T47D (cell line): ENCODE results near the gene STC2.

Experiments used
- DNase-seq, 2 experiments: peaks; one replicate each; pipeline versions ENCODE4 v3.0.0 to v3.0.0-alpha.2; 2011 to 2012; ENCODE audit warnings: low read depth in 1 of 2, low spot score in 1 of 2
- JUND ChIP-seq: IDR thresholded peaks from 2 replicates; pipeline ENCODE4 v1.6.1; 2012; ENCODE audit warnings: low read depth
- in situ Hi-C: cut with HindIII; loops from 2 replicates; pipeline ENCODE4 v1.10.0; 2016; ENCODE audit warnings: low sequenced_read_pairs, low pct_unique_long_range_greater_than_20kb

STC2 gene

DNA sequence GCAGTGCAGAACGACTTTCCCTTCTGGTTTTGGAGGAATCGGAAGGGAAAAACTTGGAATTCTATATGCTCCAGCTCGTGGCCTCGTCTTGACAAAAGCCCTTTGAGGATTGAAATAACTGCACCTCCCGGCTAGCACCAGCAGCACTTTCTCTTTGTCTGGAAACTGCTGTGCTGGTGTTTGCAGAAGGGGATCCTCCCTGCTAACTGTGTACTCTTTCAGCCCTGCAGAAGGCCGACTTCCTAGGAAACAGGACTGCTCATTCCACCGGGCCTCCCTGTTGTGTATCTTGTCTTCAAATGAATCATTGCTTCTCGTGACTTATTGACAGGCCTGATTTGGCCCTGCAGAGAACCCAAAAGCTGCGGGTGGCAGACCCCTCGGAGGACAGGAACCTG, 23.6 kb downstream of the STC2 start:
- no peak for DNase-seq
- in situ Hi-C loops, result no loop called here
- TF ChIP-seq JUND, result no peak

DNA sequence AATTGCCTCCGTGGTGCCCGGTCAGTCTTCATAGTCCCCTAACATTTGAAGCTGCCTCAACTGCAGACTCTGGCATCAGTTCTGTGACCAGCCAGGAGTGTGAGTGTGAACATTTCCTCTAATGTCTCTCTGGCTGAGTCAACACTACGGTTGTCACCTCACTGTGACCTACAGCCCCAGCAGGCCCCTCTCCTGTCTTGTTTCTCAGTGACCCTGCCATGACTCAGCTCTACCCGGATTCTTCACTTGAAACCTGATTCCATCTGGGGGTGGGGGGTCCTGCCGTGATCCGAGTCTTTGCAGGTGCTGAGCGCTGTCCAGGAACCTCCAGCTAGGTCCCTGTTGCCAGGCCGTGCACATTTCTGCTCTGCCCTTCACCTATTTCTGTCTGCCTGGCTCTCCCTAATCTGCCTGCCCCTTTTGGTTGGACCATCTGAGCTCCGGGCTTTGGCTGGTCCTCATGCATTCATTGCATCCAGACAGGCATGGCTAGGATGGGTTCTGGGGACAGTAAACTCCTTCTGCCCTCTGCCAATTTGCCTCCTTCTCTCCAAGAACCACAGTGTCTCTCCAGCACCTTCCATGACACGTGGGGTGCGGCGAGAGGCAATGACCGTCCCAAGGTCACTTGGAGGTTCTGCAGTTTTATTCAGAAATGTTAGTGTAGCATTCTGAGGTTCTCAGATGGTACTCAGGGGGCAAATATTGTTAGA, 24.2 kb downstream of the STC2 start:
- TF ChIP-seq JUND, result no peak
- in situ Hi-C loops, result no loop called here

DNA sequence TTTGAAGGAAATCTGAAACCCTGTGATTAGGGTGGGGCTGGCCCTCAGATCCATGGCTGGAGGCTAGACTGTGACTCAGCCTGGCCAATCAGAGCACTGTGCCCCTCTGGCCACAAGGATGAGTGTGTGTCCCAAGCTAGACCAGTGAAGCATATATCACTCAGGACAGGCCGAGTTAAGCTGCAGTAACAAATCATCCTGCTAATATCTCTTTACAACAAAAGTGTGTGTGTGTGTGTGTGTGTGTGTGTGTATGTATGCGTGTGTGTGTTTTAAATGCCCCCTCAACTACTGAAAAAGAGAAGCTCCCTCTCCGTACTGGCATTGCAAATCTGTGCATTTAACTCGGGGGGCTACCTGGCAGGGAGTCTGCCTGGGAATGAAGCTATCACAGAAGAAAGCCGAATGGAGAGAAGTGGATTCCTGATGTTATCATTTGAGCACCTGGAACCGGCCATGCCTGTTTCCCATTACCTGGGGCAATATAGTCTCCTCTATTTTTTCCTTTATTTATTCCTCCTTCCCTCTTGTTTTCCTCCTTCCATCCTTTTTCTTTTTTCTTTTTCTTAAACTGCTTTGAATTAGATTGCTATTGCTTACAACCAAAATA, 25.6 kb downstream of the STC2 start:
- peak in 1 of 2 experiments; percentile 82 for DNase-seq
- in situ Hi-C loops, result no loop called here

More for the DNA sequence above, 24.2 kb downstream of the STC2 start:
- DNase-seq, result peak in 1 of 2 experiments; percentile 39

DNA sequence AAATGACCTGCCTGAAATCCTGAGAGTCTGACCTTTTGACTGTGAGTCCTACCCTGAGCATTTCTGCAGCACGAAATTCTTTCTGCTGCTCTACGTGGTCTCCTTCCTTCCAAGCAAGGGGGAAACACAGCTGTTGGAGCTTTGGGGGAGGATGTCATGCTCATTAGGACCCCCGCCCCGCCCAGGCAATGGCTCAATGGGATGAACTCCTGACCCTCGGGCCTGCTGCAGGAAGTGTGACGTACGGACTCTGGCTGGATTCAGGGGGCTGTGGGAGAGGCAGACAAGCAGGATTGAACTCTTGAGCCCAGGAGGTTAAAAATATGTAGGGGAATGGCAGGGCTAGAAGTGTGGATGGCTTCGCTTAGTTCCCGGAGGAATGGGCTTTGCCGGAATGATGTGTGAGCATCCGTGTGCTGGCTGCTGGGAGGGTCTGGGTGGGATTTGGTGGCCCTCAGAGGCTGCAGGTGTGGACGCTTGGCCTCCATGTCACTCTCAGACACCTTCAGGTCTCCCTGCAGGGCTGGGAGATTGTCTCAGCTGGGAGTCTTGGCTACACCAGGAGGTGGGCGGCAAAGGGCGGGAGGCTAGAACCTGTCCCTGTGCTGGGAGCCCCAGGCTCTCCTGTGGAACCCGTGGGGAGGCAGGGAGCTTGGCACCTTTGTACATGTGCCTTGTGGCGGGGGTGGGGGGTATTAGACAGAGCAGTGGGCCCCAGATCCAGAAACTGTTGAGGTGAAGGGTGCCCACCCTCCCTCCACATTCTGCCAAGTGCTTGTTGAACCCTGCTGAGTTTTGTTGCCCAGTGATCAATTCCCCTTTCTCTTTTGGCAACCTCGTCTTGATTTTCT, 26.3 kb downstream of the STC2 start:
- DNase-seq, result no peak
- TF ChIP-seq JUND, result no peak
- in situ Hi-C loops, result no loop called here

More for the DNA sequence above, 25.6 kb downstream of the STC2 start:
- no peak for TF ChIP-seq JUND

DNA sequence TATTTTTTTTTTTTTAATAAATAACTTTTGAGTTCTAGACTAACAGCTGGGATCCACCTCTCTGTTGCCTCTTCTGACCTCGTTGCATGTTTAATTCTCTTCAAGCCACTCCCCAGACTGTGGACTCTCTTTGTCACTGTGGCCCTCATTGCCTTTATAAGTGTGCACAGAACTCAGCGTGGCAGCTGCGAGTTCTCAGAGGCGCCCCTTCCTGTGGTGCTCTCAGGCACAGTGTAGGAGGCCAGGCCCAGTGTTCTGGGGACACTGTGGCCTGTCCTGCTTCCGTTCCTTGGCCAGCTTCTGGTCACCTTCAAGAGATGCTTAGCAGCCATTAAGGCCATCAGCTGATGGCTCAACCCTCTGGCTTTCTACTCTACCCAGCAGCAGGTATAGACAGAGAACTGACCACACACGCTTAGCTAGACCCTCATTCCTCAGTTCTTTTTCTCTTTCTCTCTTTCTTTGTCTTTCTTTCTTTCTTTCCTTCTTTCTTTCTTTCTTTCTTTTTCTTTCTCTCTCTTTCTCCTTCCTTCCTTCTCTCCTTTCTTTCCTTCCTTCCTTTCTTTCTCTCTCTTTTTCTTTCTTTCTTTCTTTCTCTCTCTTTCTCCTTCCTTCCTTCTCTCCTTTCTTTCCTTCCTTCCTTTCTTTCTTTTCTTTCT, 27.7 kb downstream of the STC2 start:
- in situ Hi-C loops, result no loop called here
- DNase-seq, result no peak
- TF ChIP-seq JUND, result no peak

DNA sequence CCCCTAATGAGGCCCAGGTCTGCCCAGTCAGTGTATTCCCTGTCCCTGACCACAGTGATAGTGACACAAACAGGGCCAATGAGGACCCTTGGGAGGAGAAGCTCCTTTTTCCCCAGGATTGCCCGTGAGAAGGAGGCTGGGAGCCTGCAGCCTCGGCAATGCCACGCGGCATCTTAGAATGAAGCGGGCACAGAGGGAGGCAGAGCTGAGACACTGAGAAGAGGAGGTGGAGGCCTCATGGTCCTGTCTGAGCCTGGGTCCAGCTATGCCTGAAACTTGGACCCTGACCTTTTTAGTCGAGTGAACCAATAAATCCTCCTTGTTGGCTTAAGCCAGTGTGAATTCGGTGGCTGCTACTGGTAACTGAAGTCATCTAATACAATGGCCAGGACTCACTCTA, 28.4 kb downstream of the STC2 start:
- in situ Hi-C loops, result no loop called here
- DNase-seq, result no peak
- TF ChIP-seq JUND, result no peak

DNA sequence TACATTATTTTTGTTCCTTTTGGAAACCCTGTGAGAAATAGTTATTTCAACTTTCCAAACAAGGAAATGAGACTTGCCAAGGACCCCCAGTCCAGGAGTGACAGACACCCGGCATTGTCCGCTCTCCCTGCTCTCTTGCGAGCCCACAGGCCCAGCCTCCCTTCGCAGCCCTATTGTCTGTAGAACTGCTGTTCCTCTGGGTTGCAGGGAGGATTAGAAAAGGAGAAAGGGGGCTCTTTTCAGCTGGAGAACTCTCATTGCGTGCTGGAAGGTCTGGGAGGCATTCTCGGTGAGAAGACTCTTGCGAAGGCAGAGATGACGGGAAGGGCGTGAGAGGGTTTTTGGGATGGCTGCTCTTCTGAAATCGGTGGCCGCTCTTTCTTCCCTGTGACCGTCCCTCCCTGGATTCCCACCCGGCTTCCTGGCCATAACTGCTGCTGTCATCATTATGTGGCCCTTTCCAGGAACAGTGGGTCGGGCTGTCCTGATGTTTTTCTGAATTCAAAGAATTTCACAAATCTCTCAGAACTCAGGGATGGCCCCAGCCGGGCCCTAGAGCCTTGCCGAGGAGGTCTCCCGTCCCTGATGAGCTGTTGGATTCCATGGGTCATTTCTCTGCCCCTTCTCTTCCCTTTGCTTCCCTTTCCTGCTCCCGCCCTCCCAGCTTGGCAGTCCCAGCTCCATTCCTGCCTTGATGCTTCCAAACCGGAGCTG, 29.8 kb downstream of the STC2 start:
- DNase-seq, result no peak
- in situ Hi-C loops, result no loop called here
- no peak for TF ChIP-seq JUND

DNA sequence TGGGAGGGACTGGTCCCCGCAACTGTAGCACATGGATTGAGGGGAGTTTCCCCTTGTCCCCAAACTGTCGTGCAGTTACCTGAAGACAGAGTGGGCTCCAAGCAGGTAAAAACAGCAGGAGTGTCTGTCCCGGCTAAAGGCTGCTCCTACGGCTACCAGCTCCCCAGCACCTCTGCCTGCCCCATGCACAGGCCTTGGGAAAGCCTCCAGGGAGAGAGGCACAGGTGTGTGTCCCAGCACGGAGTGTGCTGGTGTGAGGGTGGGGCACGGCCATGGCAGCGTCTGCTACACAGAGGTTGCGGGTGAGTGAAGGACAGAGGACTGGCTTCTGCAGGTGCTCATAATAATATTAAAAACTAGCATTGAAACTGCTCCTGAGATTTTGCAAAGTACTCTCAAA, 30.4 kb downstream of the STC2 start:
- no peak for TF ChIP-seq JUND
- no peak for DNase-seq
- in situ Hi-C loops, result no loop called here

DNA sequence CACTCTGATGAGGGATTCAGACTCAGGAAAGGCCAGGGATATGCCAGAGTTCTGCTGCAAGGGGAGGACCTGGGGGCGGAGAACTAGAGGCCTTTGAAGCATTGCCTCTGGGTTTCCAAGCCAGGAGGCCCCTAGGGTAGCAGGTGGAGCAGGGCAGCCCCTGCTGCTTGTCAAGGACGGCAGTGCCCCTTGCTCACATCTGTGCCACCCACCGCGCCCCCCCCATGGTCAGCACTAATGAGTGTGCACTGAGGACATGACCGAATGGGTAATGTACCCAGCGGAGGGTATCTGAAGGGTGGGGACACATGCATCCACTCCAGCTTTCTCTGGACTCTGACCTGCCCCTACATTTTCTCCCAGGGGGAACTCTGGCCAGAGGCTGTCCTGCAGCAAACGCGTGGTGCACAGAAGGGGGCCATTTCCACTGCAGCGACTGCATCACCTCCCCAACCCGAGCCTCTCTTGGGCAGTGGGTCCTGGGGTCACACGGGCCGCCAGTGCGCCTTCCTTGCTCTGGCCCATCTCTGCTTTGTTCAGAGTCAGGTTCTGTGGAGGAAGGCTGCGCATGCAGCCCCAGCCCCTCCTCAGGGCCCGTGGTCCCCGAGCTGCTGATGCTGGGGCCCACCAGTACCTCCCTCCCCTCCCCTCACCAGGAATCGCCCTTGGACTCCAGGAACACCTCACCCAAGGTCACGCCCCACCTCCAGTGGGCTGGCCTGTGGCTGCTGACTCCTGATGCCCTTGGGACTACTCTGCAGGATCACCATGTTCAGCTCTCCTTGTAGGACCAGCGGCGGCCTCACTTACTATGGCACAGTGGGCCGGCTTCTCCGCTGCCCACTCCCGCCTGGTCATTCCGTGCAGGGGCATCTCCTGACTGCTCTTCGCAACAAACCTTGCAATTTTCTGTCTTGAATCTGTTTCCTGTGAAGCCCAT, 31.2 kb downstream of the STC2 start:
- DNase-seq, result no peak
- in situ Hi-C loops, result no loop called here
- TF ChIP-seq JUND, result no peak

DNA sequence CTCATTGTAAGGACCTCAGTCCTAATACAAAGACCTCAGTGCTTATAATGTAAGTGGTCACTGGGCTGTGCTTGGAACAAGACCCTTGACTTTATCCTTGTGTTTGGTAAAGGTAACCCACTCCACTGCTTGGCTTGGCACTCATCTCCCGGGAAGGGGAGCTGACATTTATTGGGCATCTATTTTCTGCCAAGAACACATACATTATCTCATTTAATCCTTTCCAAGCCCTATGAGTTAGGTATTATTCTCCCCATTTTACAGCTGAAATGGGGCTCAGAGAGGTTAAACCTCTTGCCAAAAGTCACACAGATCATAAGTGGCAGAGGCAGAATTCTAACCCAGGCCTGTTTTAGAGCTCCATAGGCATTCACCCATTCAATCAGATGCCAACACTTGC, 32.4 kb downstream of the STC2 start:
- DNase-seq, result no peak

DNA sequence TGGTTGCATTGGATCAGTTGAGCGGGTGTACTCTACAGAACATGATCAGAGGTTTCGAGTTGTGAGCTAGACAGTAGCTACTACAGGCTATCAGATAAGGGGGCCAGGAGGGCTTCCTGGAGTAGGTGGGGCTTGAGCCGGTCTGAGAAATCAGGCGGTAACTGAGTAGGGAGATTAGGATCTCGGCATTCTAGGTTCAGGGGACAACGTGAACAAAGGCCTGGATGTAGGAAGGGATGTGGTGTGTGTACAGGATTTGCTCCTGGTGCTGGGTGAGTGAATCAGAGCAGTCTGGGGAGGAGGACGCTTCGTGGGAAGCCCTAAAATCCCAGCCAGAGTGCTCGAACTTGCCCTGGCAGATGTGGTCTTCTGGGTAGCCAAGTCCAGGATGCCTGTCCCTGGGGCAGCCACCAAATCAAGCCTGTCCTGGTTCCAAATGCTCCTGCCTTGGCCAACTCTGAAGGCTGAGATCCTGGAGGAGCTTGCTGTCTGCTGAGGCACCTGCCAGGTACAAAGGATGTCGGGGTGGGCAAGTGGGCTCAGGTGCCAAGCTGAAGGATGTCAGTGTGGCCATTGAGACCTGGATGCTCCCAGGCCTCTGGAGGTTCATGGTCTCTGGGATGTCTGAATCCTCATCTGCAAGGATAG, 33.4 kb downstream of the STC2 start:
- DNase-seq, result no peak
- no peak for TF ChIP-seq JUND
- in situ Hi-C loops, result no loop called here

More for the DNA sequence above, 32.4 kb downstream of the STC2 start:
- no peak for TF ChIP-seq JUND
- in situ Hi-C loops, result no loop called here
